Lung microvascular endothelial cell (primary cell): ENCODE measurements around the gene OGFOD3. TPM values are rescaled to one million over a fixed set of nuclear protein-coding genes. Genes with fewer than 3 reads are reported as not detected.
"Not testable (repeated sequence)": the region's sequence is repeated elsewhere in the genome, so short reads cannot be mapped to it uniquely, and the experiment has no call there.

ENCODE experiments used
- DNase-seq, 2 donors: peaks; one replicate each; pipeline versions ENCODE4 v3.0.0 to v3.0.0-alpha.2; 2010; ENCODE audit warnings: low read depth in 2 of 2
- total RNA-seq: library from RNA; depleted of rRNA; stranded (reverse); fragments of >200 nt; gene quantifications from 2 replicates; pipeline ENCODE4 v1.2.1, GENCODE V29; 2014

Gene OGFOD3
- total RNA-seq, 1 donor from 2014 or later, result 19.8 TPM

- no peak for DNase-seq
Observed at GRCh38 chr17:82435103-82435502, 16.7 kb upstream of the OGFOD3 start.

DNA sequence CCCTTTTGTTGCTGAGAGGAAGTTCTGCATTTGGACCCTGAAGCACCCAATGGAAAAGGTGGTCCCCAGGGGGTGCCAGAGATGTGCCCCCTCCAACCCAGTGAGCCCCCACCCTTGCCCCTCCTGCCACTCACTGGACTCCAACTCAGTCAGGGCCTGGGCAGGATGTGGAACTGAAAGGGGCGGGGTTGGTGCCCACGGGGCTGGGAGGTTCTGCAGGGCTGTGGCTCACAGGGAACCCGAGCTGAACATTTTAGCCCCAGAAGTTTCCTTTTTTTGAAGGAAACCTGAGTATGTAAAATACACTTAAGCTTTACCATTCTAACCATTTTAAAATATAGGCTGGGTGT, 15.8 kb upstream of the OGFOD3 start:
- no peak for DNase-seq

GRCh38 chr17:82433560-82434215, 15.3 kb upstream of the OGFOD3 start:
- no peak for DNase-seq

DNA sequence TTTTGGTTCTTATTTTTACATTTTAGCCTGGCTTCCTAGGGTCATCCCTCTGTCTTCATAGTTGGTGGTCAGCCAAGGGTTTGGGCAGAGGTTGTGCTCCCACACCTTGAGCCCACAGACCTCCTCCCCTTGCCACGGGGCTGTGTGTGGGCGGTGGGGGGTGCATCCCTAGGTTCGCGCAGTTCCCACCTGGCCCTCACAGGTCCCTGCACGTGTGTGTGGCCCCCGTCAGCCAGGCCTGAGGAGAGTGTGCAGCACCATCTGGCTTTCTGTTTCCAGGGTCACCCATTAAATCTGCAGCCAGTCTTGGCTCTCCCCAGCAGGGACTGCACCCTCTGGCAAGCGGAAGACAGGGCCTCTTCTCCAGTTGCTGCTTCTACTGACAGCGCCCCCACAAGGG, 13.6 kb upstream of the OGFOD3 start:
- DNase-seq, result no peak

DNA sequence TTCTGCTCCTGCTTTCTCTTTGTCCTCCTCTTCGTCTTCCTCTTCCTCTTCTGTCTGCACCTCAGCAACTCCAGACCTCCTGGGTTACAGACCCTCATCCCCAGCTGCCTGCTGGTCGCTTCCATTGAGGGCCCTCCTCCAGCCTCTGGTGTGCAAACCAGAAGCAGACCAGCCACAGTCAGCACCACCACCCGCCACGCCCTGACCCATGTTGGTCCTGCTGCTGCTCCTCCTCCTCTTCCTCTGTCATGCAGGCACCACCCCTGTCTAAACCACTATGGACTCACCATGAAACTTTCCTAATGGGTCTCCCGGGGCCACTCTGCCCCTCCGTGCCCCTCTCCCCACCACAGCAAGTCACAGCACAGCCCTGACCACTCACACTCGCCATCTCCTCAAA, 11.4 kb upstream of the OGFOD3 start:
- no peak for DNase-seq

DNA sequence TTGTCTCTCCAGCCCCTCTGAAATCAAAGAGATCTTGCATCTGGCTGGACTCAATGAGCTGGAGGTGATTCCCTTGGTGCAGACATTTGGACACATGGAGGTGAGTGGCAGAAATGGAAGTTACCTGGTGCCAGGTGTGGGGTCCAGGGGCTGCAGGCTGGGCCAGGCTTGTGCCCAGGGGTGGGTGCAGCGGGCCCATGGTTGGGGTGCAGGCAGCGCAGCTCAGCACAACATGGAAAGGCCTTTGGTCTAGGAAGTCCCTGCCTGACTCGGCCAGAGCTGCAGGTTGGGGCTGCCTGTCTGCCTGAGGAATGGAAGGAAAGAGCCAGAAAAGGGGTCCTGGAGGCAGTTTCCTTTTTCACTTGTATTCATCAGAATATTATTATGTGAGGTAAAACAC, 10.2 kb upstream of the OGFOD3 start:
- no peak for DNase-seq

DNA sequence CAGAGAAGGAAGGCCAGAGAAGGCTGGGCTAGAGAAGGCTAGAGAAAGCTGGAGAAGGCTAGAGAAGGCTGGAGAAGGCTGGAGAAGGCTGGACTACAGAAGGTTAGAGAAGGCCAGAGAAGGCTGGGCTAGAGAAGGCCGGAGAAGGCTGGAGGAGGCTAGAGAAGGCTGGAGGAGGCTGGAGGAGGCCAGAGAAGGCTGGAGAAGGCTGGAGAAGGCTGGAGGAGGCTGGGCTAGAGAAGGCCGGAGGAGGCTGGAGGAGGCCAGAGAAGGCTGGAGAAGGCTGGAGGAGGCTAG, 6.4 kb upstream of the OGFOD3 start:
- no peak for DNase-seq

DNA sequence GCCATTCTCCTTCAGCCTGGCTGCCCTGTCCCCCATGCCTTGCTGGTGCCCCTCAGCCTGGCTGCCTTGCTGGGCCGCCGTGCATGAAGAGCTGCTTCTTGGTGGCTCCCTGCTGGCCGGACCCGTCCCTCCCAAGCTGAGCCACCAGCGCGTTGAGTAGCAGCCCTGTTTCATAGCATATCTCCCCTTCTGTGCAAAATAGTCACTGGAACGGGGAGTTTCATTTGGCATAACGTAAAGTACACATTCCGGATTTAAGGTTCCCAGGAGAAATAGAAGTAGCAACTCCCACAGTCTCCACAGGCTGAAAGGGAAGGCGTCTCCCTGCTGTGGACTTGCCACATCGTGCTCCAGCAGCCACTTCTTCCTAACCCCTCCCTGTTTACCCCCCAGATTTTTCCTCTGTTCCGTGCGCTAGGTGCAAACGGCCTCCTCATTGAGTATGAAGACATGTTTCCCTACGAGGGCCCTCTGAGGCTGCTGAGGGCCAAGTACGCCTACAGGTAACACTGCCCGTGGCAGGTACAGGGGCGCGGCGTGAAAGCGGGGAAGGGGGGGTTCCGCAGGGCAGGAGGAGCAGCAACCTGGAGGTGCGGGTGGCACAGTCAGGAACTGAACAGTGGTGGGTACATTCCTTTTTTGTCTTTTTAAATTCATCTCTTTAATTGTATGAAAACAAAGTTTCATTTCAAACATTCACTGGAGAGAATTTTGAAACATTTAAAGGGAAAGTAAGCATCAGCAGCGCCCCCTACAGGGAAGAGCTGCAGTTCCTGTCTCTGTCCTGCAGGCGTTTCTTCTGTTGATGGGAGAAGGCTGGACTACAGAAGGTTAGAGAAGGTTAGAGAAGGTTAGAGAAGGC, 5.8 kb upstream of the OGFOD3 start:
- DNase-seq, result peak; percentile 58 to 61

DNA sequence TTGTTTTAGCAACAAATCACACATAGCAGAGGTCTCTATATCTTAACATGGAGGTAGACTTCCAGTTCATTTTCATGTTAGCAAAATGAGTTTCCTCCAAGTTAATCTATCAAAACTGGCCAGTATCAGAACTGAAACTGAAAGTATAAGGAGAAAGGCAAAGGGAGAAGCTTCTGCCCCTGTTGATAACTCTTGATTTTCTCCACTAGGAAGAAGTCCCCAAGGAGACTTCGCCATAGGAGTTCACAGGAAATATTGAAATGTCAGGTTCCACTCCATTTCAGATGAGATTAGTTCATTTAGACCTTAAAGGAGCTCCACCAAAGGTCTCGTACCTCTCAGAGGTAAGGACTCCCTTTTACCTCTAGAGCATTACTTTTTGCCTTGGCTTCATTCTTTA, 1.2 kb upstream of the OGFOD3 start:
- peak; percentile 17 for DNase-seq

DNA sequence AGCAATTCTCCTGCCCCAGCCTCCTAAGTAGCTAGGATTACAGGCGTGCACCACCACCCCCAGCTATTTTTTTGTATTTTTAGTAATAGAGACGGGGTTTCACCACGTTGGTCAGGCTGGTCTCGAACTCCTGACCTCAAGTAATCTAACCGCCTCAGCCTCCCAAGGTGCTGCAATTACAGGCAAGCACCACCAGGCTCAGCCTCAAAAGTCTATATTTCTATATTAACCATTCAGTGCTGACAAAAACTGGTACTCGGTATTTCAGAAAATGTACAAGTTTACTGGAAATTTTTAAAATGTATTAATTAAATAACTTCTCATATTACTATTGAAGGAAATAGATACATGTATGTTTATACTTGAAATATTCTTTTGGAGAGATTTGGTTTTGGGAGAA, 1.6 kb downstream of the OGFOD3 start:
- DNase-seq, result no peak

- no peak for DNase-seq
Observed at GRCh38 chr17:82416264-82416663, 2.1 kb downstream of the OGFOD3 start.

DNA sequence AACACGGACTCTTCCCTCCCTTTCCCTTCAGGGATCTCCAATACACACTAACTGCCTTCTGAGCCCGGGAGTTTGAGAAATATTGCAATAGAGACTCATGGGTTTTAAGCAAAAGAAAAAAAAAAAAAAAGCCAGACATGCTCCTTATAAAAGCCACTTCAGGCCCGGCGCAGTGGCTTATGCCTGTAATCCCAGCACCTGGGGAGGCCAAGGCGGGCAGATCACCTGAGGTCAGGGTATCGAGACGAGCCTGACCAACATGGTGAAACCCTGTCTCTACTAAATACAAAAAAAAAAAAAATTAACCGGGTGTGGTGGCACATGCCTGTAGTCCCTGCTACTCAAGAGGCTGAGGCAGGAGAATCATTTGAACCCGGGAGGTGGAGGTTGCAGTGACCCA, 2.6 kb downstream of the OGFOD3 start:
- DNase-seq, result no peak

DNA sequence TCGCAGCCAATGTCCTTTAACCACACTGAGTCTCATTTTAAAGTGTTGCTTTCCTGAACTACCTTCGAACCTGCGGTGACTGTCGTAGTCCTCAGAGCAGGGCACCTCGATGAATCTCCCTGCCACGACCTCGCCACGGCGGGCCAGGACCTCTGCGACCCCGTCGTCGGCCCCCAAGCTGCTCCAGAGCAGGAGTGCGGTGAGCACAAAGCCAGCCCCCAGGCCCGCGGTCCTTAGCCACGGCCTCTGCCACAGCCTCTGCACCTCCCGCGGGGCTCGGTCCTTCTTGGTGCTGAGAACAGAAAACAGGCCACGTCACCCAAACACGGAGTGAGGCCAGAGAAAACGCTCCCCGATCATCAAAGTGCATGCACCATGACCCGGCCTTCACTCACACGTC, 3.0 kb downstream of the OGFOD3 start:
- DNase-seq, result no peak

DNA sequence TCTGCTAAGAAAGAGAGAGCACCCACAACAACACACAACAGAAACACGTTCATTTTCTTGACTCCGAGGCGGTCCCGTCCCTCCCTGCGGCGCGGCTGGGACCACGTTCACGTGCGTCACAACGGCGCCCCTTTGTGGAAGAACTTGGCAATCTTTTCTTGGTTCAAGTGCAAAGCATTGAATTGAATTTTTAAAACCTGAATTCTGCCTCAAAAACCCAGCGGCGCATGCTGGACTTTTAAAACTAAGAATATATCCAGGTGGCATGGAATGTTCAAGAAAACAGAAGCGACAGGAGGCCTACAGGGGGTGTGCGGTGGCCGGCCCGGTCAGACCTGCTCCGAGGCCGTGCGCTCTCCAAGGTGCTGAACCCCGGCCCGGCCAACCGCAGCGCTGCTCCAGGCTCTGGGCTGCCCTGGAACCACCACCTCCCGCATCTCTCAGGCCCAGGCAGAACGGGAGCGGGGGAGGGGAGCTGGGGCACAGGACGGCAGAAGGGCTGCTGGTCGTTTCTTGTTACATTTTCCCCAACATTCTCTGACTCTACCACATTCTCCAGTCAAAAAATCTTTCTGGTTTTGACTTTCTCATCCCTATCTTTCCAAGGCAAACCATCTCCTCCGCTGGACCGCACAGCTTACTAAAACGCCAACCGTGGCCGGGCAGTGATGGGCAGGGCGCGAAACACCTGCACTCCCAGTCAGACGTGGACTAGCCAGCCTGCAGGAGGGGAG, 3.7 kb downstream of the OGFOD3 start:
- DNase-seq, result peak; percentile 72 to 82

DNA sequence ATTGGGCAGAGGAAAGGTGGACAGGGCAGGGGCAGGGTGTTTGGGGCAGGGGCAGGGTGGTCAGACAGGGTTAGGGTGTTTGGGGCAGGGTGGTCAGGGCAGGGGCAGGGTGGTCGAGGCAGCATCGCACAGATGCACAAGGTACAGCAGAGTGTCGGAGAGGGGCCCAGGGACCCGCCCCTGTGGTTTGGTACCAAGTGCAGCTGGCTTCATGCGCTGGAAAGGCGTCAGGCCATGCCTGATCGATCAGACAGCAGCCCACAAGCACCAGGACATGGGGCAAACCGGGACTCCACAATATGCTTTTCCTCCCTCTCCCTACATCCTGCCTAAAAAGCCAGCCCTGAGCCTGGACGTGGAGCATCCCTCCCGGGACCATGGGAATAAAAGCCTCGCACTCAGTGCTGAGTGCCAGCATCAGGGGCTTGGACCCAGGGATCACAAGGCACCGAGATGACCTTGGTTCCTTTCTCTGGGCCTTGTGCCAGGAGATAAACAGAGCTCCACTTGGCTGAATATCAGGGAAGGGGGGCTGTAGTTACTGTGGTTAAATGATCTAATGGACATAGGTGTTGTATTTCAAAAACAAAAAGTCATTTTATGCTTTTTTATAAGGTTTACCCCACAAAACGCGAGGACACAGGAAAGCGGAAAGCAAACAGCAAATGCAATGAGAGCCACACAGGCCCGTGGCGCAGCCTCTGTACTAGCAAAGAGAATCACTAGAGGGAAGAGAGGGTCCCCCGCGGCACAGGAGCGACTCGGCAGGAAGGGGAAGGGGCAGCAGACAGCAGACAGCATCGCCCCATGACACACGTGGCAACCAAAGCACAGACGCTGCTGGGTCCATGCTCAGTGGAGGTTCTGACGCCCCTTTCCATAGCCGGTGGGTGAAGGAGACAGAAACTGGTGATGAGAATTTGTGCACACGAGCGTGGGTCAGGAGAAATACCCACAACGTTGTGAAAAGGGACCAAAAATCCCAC, 5.6 kb downstream of the OGFOD3 start:
- DNase-seq, result no peak

DNA sequence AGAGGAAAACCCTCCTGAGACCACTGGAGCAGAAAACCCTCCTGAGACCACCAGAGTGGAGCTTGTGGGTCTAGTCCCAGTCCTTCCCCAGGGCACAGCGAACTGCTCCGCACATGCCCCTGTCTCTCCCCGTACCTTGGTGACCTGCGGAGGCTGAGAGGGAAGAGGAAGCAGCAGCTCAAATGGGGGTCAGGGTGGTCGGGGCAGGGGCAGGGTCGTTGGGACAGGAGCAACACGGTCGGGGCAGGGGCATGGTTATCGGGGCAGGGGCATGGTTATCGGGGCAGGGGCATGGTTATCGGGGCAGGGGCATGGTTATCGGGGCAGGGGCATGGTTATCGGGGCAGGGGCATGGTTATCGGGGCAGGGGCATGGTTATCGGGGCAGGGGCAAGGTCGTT, 6.3 kb downstream of the OGFOD3 start:
- DNase-seq, result not testable (repeated sequence)

DNA sequence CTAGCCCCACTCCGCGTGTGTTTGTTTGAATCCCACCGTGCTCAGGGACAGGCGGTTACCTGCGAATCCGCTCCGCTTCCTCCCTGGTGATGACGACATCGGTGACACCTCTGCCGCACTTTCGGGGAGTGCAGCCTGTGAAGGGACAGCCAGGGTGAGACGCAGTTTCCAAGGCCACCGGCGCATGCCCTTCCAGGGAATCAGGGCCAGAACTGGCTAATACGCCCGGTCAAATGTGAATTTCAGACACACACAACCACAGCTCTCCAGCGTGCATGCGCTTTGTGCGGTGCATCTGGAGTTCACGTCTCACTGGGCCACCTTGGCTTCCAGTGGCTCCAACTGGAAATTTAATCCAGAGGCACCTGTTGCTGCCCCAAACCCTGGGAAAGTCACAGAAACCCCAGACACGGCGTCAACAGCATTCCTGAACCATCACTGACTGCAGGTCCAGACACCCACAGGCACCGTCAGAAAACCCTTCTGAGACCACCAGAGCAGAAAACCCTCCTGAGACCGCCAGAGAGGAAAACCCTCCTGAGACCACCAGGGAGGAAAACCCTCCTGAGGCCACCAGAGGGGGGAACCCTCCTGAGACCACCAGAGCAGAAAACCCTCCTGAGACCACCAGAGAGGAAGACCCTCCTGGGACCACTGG, 6.9 kb downstream of the OGFOD3 start:
- DNase-seq, result no peak

- DNase-seq, result no peak
Observed at GRCh38 chr17:82410014-82410716, 8.2 kb downstream of the OGFOD3 start.

- DNase-seq, result no peak
Observed at GRCh38 chr17:82408938-82409318, 9.5 kb downstream of the OGFOD3 start.

GRCh38 chr17:82408288-82408937, 10.0 kb downstream of the OGFOD3 start:
- DNase-seq, result no peak
